HEK293 (cell line): Measurements from ENCODE around the gene GNB1L.

Experiments used
- ZEB2 ChIP-seq: fragments of 450-650 bp; formaldehyde crosslinking; IDR thresholded peaks from 2 replicates; pipeline ENCODE4 v1.5.1; 2016; ENCODE audit warnings: missing biosample characterization, missing genetic modification characterization
- ZFP69B ChIP-seq: fragments of 450-650 bp; formaldehyde crosslinking; IDR thresholded peaks from 2 replicates; pipeline ENCODE4 v1.5.1; 2016; ENCODE audit warnings: missing biosample characterization, missing genetic modification characterization

DNA sequence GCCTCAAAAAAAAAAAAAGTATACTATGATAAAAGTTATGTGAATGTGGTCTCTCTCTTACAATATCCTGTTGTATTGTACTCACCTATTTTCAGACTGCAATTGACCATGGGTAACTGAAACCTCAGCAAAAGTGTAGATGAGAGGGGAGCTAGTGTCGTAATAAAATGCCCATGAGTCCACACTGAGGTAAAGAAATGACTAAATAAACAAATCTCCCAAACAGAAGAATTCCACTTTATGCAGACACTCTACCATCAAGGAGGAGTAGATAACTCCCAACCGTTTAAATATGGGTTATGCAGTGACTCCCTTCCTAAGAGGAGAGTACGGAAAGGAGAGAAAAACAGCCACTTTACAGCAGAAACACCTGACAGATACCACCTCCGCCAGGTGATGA is 14.6 kb downstream of the GNB1L start:
- TF ChIP-seq ZFP69B (tag by site-specific recombination), result no peak
- TF ChIP-seq ZEB2 (tag by site-specific recombination), result no peak
